Testis (tissue), 3 donors: ENCODE data around the gene AFG1L. TPM values are rescaled to one million over a fixed set of nuclear protein-coding genes. Genes with fewer than 3 reads are reported as not detected.
"Not testable (repeated sequence)": the region's sequence is repeated elsewhere in the genome, so short reads cannot be mapped to it uniquely, and the experiment has no call there.

Experiments
- DNase-seq: peaks from one replicate; pipeline ENCODE4 v3.0.0-alpha.2; 2019
- H3K27ac ChIP-seq, 2 donors: fragments of 200-600 bp; sonication (generic); one replicate each; pipeline ENCODE4 v1.5.1; 2019
- H3K27me3 ChIP-seq: fragments of 200-600 bp; sonication (generic); one replicate; pipeline ENCODE4 v1.5.1; 2019
- H3K36me3 ChIP-seq: fragments of 200-600 bp; sonication (generic); one replicate; pipeline ENCODE4 v1.5.1; 2017; ENCODE audit warnings: low read depth; ENCODE audit errors: missing control alignments
- H3K4me1 ChIP-seq: fragments of 200-600 bp; sonication (generic); one replicate; pipeline ENCODE4 v1.5.1; 2019
- H3K4me3 ChIP-seq, 2 donors: fragments of 200-600 bp; sonication (generic); one replicate each; pipeline ENCODE4 v1.5.1; 2017 to 2019
- H3K9me3 ChIP-seq: fragments of 200-600 bp; sonication (generic); one replicate; pipeline ENCODE4 v1.5.1; 2017
- CTCF ChIP-seq, 3 experiments: fragments of 450-650 bp in 2 of 3; fragments of 200-600 bp in 1 of 3; sonication (generic) in 1 of 3; IDR thresholded peaks; one replicate each; pipeline ENCODE4 v1.5.1; 2016 to 2019; ENCODE audit warnings: antibody characterized with exemption in 3 of 3, mild to moderate bottlenecking in 2 of 3, moderate library complexity in 1 of 3
- POLR2A ChIP-seq: fragments of 450-650 bp; IDR thresholded peaks from one replicate; pipeline ENCODE4 v1.6.1; 2017; ENCODE audit warnings: antibody characterized with exemption, mild to moderate bottlenecking, moderate library complexity
- WGBS, 2 donors: methylation state at CpG; one replicate each; pipeline ENCODE4 v1.1.5; 2018; 5-methylcytosine and 5-hydroxymethylcytosine counted together
- intact Hi-C: fragments of 100-400 bp; cut with DNase I; formaldehyde crosslinking; loops from one replicate; pipeline ENCODE4 v1.15.1; 2023; ENCODE audit warnings: low total_unique reads
- polyA plus RNA-seq: library from polyadenylated mRNA; stranded (reverse); fragments of 350-450 nt; fragmentation: Illumina TruSeq; extraction: RNeasy Lipid Tissue Mini Kit (QIAGEN cat#74804); gene quantifications from one replicate; pipeline ENCODE4 v1.2.3, GENCODE V29; 2014; ENCODE audit warnings: low read depth, low replicate concordance; ENCODE audit not compliant: insufficient read depth
- total RNA-seq, 2 donors: library from RNA; depleted of rRNA; stranded (reverse); fragments of >200 nt; gene quantifications; one replicate each; pipeline ENCODE4 v1.2.3, GENCODE V29; 2016

Gene AFG1L
- total and polyA plus RNA-seq, 3 donors from 2014 or later, result 9.2 to 43.0 (median 11.7) TPM

DNA sequence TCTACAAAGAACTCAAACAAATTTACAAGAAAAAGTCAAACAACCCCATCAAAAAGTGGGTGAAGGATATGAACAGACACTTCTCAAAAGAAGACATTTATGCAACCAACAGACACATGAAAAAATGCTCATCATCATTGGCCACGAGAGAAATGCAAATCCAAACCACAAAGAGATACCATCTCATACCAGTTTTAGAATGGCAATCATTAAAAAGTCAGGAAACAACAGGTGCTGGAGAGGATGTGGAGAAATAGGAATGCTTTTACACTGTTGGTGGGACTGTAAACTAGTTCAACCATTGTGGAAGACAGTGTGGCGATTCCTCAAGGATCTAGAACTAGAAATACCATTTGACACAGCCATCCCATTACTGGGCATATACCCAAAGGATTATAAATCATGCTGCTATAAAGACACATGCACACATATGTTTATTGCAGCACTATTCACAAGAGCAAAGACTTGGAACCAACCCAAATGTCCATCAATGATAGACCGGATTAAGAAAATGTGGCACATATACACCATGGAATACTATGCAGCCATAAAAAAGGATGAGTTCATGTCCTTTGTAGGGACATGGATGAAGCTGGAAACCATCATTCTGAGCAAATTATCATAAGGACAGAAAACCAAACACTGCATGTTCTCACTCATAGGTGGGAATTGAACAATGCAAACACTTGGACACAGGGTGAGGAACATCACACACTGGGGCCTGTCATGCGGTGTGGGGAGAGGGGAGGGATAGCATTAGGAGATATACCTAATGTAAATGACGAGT, 121.4 kb downstream of the AFG1L start:
- H3K9me3 ChIP-seq, H3K4me3 ChIP-seq, H3K27ac ChIP-seq, H3K36me3 ChIP-seq, H3K4me1 ChIP-seq, DNase-seq, H3K27me3 ChIP-seq, intact Hi-C loops: not testable (repeated sequence)
- 91 to 92% methylated on average over 5 of the region's 5 CpGs for WGBS, 2 donors

- no peak for DNase-seq
- TF ChIP-seq POLR2A (no peak), CTCF (IDR thresholded peaks at IDR 0.05) (no peak)
- WGBS, 2 donors, result 79 to 90% methylated on average over 6 of the region's 6 CpGs
Measured at GRCh38 chr6:108417027-108417426, 122.2 kb downstream of the AFG1L start.

DNA sequence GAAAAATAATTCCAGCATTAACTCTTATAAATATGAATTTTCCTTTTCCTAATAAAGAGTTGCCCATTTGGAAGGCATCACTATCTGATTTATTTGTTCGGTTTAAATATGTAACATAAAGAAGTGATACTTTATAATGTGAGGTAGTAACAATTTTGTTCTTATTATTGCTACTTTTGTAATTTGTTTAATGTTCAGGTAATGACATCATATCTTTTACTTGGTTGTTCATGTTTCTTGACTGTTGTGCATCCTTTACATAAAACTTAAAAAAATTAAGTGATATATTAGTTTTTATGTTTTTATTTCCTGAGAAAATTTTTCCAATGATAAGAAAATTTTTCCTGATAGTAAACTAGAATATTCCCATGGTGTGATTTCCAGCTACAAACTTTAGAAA, 124.6 kb downstream of the AFG1L start:
- intact Hi-C loops, result no loop called here
- no peak for TF ChIP-seq POLR2A
- no peak for TF ChIP-seq CTCF (IDR thresholded peaks at IDR 0.05)
- H3K9me3 ChIP-seq, result no peaks in the 10 kb centered on the region
- H3K27me3 ChIP-seq, result no peaks in the 10 kb centered on the region
- 62 to 80% methylated on average over 1 of the region's 1 CpG for WGBS, 2 donors
- no peak for DNase-seq
- H3K36me3 ChIP-seq, result no peaks in the 10 kb centered on the region
- H3K4me3 ChIP-seq, result no peak overlapping the region
- no peak overlapping the region for H3K27ac ChIP-seq
- no peaks in the 10 kb centered on the region for H3K4me1 ChIP-seq

More at GRCh38 chr6:108417027-108417426, 122.2 kb downstream of the AFG1L start:
- H3K9me3 ChIP-seq, result no peaks in the 10 kb centered on the region
- no peaks in the 10 kb centered on the region for H3K36me3 ChIP-seq
- H3K27me3 ChIP-seq, result no peaks in the 10 kb centered on the region
- intact Hi-C loops, result no loop called here
- H3K4me3 ChIP-seq, result no peak overlapping the region
- no peaks in the 10 kb centered on the region for H3K4me1 ChIP-seq
- H3K27ac ChIP-seq, result no peak overlapping the region

- TF ChIP-seq POLR2A (no peak), CTCF (IDR thresholded peaks at IDR 0.05) (no peak)
- 74 to 76% methylated on average over 2 of the region's 2 CpGs for WGBS, 2 donors
- intact Hi-C loops, result no loop called here
- no peaks in the 10 kb centered on the region for H3K36me3 ChIP-seq
- no peaks in the 10 kb centered on the region for H3K9me3 ChIP-seq
- H3K4me1 ChIP-seq, result no peaks in the 10 kb centered on the region
- no peak overlapping the region for H3K27ac ChIP-seq
- H3K27me3 ChIP-seq, result no peaks in the 10 kb centered on the region
- no peak overlapping the region for H3K4me3 ChIP-seq
- no peak for DNase-seq
Measured at GRCh38 chr6:108419934-108420609, 125.2 kb downstream of the AFG1L start.

DNA sequence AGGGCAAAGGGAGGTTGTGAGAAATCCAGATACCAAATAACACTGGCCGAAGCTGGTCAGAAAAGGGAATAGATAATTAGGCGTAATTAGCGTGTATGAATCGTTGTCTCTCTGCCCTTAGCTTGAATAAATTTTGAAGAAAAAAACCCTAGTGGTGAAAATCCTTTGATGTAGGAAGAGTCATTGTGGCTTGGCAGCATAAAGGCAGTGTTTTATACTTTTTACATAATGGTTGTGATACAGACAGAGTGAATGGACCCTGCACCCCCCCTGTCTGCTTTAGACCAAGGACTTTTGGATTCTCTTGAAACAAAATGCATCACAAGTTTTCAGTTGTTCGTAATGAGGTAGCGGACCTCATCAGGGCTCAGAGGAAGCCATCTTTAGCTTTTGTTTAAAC, 126.5 kb downstream of the AFG1L start:
- no peaks in the 10 kb centered on the region for H3K36me3 ChIP-seq
- intact Hi-C loops, result no loop called here
- no peak overlapping the region for H3K27ac ChIP-seq
- no peaks in the 10 kb centered on the region for H3K4me1 ChIP-seq
- TF ChIP-seq POLR2A (no peak), CTCF (IDR thresholded peaks at IDR 0.05) (no peak)
- WGBS, 2 donors, result 91 to 92% methylated on average over 6 of the region's 6 CpGs
- H3K27me3 ChIP-seq, result no peaks in the 10 kb centered on the region
- no peak overlapping the region for H3K4me3 ChIP-seq
- no peak for DNase-seq
- H3K9me3 ChIP-seq, result no peaks in the 10 kb centered on the region
